Measurements from ENCODE around the gene RPN1. TPM values are rescaled to one million over a fixed set of nuclear protein-coding genes. Genes with fewer than 3 reads are reported as not detected.

Gene RPN1
- total and polyA plus RNA-seq, 10 of the 15 experiments (the other 5 are each of a cell fraction or from before 2014, with no cell fraction given), result 56.1 to 266 (median 157) TPM

DNA sequence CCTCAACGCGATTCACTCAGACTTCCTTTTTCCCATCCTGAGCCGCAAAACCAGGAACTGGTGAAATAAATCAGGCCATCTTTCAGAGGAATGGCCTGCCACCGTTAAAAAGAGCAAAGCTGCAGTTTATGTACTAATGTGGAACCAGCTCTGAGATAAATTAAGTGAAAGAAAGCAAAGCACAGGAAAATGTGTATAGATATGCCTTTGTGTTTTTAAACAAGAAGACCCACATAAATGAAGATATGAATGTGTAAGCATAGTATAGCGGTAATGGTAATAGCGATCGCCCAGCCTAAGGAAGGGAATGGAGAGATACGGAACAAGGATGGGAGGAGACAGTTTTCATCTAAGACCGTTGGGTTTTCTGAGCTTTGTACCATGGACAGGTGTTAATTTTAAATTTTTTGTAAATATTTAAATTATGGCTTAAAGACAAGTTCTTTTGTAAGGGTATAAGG, 30.8 kb upstream of the RPN1 start (continued):
- no peak for TF ChIP-seq ZBED1 (IDR thresholded peaks at IDR 0.05; ENCODE audit: borderline replicate concordance)
- TF ChIP-seq CHD2 (IDR thresholded peaks at IDR 0.05; ENCODE audit: borderline replicate concordance, low read depth, low read length), result no peak
- no peak for TF ChIP-seq CHD4 (IDR thresholded peaks at IDR 0.05)
- peak; percentile 55; the same call in 1 of the 2 replicates for TF ChIP-seq ZBTB40 (IDR thresholded peaks at IDR 0.05; ENCODE audit: borderline replicate concordance)
- TF ChIP-seq TCF7 (IDR thresholded peaks at IDR 0.05; ENCODE audit: borderline replicate concordance), result no peak
- TF ChIP-seq NFYB (IDR thresholded peaks at IDR 0.05; ENCODE audit: insufficient read depth, low read depth, low read length), result no peak

All from GM12878 (cell line).